ENCODE results near the gene SGO2. TPM values are rescaled to one million over a fixed set of nuclear protein-coding genes. Genes with fewer than 3 reads are reported as not detected.

The SGO2 gene
- total and polyA plus RNA-seq, 8 donors, result 3.6 to 26.2 (median 14.2) TPM

DNA sequence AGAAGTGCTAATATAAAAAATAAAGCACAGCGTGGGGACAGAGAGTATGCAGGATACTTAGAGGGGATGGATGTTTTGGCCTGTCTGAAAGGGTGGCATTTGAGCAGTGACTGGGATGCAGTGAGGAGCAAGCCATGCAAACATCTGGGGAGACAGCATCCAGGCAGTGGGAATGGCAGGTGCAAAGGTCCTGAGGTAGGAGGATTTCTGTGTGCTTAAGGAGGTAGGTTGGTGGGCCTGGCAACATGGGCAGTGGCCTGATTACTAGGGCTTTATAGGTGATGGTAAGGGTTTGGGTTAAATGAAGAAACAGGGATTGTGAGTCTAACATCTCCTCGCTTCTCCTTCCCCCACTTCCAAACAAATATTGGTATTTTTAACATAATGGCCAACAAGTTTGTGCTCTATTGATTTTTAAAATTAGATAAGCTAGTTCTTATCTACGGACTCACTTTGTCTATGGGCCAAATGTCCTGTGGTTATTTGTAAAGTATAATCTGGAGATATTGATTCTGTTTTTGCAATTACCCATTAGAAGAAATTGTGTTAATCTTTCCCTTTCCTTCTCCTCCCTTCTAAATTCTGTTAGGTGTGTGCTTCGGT lies 62.2 kb downstream of the SGO2 start:
- Histone ChIP-seq H3K4me1 (peaks cover 12 to 15% of the 10 kb centered on the region in 2 donors), H3K27me3 (peaks cover 0 to 8% of the 10 kb centered on the region in 2 donors), H3K27ac (no peak overlapping the region), H3K4me3 (no peak overlapping the region), H3K36me3 (no peaks in the 10 kb centered on the region), H3K9me3 (no peaks in the 10 kb centered on the region)
- TF ChIP-seq, protein P1, sequence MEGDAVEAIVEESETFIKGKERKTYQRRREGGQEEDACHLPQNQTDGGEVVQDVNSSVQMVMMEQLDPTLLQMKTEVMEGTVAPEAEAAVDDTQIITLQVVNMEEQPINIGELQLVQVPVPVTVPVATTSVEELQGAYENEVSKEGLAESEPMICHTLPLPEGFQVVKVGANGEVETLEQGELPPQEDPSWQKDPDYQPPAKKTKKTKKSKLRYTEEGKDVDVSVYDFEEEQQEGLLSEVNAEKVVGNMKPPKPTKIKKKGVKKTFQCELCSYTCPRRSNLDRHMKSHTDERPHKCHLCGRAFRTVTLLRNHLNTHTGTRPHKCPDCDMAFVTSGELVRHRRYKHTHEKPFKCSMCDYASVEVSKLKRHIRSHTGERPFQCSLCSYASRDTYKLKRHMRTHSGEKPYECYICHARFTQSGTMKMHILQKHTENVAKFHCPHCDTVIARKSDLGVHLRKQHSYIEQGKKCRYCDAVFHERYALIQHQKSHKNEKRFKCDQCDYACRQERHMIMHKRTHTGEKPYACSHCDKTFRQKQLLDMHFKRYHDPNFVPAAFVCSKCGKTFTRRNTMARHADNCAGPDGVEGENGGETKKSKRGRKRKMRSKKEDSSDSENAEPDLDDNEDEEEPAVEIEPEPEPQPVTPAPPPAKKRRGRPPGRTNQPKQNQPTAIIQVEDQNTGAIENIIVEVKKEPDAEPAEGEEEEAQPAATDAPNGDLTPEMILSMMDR (IDR thresholded peaks at IDR 0.05), result no peak
- intact Hi-C loops (cut with DNase I), result no loop called here
- ATAC-seq, result no peak
- no peak for DNase-seq

DNA sequence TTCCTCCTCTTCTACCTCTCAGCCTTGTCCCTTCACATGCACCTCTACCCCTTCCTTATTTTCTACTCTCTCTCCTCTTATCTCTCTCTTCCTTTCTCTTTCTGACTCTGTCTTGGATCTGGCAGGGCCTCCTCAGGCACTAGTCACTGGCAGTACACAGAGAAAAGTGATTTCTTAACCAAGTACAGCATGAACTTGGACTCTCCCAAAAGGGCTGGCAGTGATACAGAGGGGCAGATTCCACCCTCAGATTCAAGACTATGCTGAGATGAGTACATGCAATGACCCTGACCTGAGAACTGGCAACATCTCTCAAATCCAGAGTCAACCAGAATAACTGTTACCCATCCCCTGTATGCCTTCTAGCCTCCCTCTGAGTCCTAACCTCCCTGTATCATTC lies 64.1 kb downstream of the SGO2 start:
- no peak overlapping the region for H3K4me3 ChIP-seq
- no peaks in the 10 kb centered on the region for H3K9me3 ChIP-seq
- H3K27me3 ChIP-seq, result peaks cover 0 to 8% of the 10 kb centered on the region in 2 donors
- DNase-seq (no peak), ATAC-seq (no peak)
- H3K36me3 ChIP-seq, result no peaks in the 10 kb centered on the region
- H3K27ac ChIP-seq, result no peak overlapping the region
- peaks cover 11 to 13% of the 10 kb centered on the region in 2 donors for H3K4me1 ChIP-seq
- intact Hi-C loops (cut with DNase I), result no loop called here
- TF ChIP-seq, protein P1 (IDR thresholded peaks at IDR 0.05), result no peak

DNA sequence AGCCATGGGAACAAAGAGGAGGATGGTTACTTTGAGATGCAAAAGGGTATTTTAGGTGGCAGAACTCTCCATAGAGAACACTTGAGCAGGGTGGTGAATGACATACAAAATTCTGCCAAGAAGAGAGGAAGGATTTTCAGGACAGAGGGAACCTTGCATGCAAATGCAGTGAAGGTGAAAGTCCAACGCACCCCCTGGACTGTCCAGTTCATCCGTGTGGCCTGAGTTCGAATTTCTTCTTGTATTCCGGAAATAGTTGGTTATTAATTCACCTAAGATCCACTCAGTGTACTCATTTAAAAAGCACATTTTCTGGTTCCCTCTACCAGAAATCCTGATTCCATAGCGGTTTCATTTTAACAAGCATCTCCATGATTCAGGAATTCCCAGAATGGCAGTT lies 65.3 kb downstream of the SGO2 start:
- Histone ChIP-seq H3K27ac (no peak overlapping the region), H3K4me3 (no peak overlapping the region), H3K9me3 (no peaks in the 10 kb centered on the region), H3K27me3 (no peaks in the 10 kb centered on the region), H3K36me3 (no peaks in the 10 kb centered on the region), H3K4me1 (peaks cover 0 to 1% of the 10 kb centered on the region in 2 donors)
- TF ChIP-seq, protein P1 (IDR thresholded peaks at IDR 0.05), result no peak
- DNase-seq, result no peak
- ATAC-seq, result no peak
- intact Hi-C loops (cut with DNase I), result no loop called here

DNA sequence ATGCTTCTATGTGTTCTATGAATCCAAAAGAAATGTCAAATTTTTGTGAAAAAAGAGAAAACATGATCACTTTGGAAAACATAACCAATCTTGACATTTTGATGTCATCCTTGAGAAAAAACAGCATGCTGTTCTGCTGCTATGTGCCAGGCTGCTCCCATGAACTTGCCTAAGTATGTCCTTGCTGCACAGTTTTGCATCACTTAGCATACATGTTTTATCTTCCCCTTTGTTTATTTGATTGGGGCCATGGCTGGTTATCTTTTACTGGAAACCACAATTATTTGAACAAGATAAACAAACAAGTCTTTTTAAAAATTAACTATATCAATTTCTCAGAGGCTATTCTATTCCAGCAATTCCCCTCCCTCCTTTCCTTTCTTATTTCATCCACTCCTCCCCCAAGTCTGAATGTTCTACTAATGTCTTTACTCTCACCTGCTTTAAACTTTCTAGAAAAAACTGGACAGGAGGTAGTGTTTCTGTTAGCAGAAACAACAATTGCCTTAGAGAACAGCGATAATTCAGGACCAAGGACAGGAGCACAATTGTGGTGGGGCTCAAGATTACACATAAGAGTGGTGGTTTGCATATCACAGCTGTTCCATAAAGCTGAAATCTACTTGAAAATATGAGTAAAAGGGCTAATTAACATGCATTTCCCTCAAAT lies 66.5 kb downstream of the SGO2 start:
- no peak overlapping the region for H3K27ac ChIP-seq
- intact Hi-C loops (cut with DNase I), result no loop called here
- no peak for ATAC-seq
- no peaks in the 10 kb centered on the region for H3K4me1 ChIP-seq
- H3K27me3 ChIP-seq, result no peaks in the 10 kb centered on the region
- H3K9me3 ChIP-seq, result no peaks in the 10 kb centered on the region
- H3K36me3 ChIP-seq, result no peaks in the 10 kb centered on the region
- no peak overlapping the region for H3K4me3 ChIP-seq
- DNase-seq, result peak in 2 of 4 donors; percentile 65 to 75
- TF ChIP-seq, protein P1 (IDR thresholded peaks at IDR 0.05), result no peak

DNA sequence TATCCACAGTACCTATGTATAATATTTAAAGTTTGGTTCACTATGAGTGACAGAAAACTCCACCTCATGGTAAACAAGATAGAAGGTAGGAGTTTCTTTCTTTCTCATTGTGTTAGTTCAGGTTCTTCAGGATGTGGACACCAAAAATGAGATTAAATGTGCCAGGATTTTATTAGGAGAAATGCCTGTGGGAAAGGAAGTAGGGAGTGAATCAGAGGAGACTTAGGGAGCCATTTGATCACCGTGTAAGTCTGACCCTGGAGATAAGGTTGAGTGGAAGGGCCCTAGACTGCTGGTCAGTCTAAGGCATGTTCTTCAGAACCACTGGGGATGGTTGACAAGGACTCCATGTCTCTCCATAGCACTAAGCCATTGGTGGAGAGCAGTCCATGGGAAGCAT lies 67.9 kb downstream of the SGO2 start:
- no peaks in the 10 kb centered on the region for H3K4me1 ChIP-seq
- intact Hi-C loops (cut with DNase I), result no loop called here
- no peak for DNase-seq
- H3K27ac ChIP-seq, result no peak overlapping the region
- H3K4me3 ChIP-seq, result no peak overlapping the region
- no peak for ATAC-seq
- TF ChIP-seq, protein P1 (IDR thresholded peaks at IDR 0.05), result no peak
- H3K27me3 ChIP-seq, result no peaks in the 10 kb centered on the region
- H3K9me3 ChIP-seq, result no peaks in the 10 kb centered on the region
- H3K36me3 ChIP-seq, result no peaks in the 10 kb centered on the region
